ENCODE data around the gene CFAP92.

DNA sequence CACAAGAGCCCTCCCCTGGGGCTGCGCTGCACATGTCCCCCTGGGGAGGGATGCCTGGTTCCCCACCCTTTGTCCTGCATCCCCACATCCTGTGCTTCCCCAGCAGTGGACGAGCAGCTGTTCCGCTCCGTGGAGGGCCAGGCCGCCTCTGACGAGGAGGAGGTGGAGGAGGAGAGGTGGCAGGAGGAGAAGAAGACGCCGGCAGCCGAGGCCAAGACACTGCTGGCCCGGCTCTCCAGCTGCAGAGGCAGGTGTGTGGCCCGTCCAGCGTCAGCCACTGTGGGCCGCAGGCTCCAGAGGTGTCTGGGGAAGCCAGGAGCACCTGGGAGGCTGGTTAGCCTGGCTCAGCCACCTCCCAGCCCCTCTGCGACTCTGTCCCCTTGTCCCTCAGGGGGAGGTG lies 38.8 kb upstream of the CFAP92 start:
- TF ChIP-seq, protein P1, sequence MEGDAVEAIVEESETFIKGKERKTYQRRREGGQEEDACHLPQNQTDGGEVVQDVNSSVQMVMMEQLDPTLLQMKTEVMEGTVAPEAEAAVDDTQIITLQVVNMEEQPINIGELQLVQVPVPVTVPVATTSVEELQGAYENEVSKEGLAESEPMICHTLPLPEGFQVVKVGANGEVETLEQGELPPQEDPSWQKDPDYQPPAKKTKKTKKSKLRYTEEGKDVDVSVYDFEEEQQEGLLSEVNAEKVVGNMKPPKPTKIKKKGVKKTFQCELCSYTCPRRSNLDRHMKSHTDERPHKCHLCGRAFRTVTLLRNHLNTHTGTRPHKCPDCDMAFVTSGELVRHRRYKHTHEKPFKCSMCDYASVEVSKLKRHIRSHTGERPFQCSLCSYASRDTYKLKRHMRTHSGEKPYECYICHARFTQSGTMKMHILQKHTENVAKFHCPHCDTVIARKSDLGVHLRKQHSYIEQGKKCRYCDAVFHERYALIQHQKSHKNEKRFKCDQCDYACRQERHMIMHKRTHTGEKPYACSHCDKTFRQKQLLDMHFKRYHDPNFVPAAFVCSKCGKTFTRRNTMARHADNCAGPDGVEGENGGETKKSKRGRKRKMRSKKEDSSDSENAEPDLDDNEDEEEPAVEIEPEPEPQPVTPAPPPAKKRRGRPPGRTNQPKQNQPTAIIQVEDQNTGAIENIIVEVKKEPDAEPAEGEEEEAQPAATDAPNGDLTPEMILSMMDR (IDR thresholded peaks at IDR 0.05; ENCODE audit: insufficient read depth, low read depth, low read length), result no peak
- no peak for TF ChIP-seq EZH2 (IDR thresholded peaks at IDR 0.05; ENCODE audit: insufficient read depth, low read length)
